ENCODE results near the gene HHAT.

GRCh38 chr1:210323957-210324356 is 4.7 kb upstream of the HHAT start:
- no peak for TF ChIP-seq CTCF (conservative IDR thresholded peaks at IDR 0.05; ENCODE audit: low read length)
- TF ChIP-seq EZH2phosphoT487 (IDR thresholded peaks at IDR 0.05; ENCODE audit: borderline replicate concordance) = no peak

Measured in Loucy (cell line).